Measurements from ENCODE around the gene CLUH.

The CLUH gene

DNA sequence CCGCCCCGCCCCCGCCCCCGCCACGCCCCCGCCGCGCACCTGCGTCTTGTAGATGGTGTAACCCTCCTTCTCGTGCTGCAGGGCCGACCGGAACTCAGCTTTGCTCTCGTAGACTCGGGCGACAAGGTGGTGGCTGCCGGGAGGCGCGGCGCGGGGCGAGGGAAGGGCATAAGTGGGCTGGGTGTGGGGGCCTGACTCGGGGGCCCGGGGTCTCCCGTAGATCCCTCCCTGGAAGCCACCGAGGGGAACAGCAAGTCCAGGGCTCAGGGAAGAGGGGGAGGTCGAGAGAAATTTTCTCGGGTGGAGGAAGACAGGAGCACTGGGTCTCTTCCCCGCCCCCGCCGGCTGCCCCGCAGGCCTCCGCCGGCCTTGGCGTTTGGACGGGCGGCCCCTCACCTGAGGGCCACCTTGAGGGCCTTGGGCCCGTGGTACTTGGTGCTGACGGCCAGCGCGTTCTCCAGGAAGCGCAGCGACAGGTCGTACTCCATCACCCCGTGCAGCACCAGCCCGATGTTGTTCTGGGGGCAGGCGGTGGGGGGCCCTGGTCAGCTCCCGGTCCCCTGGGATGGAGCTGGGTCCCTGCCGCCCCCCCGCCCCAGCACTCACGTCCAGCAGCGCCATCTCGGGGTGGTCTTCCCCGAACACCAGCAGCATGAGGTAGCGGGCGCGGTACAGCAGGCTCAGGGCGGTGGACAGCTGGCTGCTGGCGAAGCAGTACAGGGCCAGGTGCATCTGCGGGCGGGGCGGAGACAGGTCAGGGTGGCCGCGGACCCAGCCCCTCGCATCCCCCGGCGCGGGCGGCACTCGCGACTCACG lies 19.4 kb downstream of the CLUH start:
- Histone ChIP-seq H3K9me3 (ENCODE audit: insufficient read depth, low read depth, low read length) (no peaks in the 10 kb centered on the region), H3K9me2 (replicated peaks; ENCODE audit: low read depth, low read length) (no peaks in the 10 kb centered on the region), H3K9ac (ENCODE audit: low read depth, low read length, poor library complexity, severe bottlenecking) (no peak overlapping the region), H3K27me3 (ENCODE audit: insufficient read depth, low read length, poor library complexity, severe bottlenecking) (no peaks in the 10 kb centered on the region), H3K4me2 (ENCODE audit: low read depth, low read length, poor library complexity, severe bottlenecking) (no peak overlapping the region), H3F3A (ENCODE audit: low read depth) (no peaks in the 10 kb centered on the region), H3K4me1 (ENCODE audit: insufficient read depth, low read length, poor library complexity, severe bottlenecking) (no peaks in the 10 kb centered on the region), H2AFZ (ENCODE audit: low read length) (no peak overlapping the region), H3K4me3 (ENCODE audit: low read length, poor library complexity, severe bottlenecking) (no peak overlapping the region), H4K20me1 (ENCODE audit: insufficient read depth, low read length, poor library complexity, severe bottlenecking) (no peaks in the 10 kb centered on the region), H3K79me2 (ENCODE audit: insufficient read depth, low read length) (no peaks in the 10 kb centered on the region), H3K36me3 (ENCODE audit: insufficient read depth, low read length) (peaks cover 24% of the 10 kb centered on the region; the same call in 1 of the 2 replicates)
- TF ChIP-seq, protein P1, sequence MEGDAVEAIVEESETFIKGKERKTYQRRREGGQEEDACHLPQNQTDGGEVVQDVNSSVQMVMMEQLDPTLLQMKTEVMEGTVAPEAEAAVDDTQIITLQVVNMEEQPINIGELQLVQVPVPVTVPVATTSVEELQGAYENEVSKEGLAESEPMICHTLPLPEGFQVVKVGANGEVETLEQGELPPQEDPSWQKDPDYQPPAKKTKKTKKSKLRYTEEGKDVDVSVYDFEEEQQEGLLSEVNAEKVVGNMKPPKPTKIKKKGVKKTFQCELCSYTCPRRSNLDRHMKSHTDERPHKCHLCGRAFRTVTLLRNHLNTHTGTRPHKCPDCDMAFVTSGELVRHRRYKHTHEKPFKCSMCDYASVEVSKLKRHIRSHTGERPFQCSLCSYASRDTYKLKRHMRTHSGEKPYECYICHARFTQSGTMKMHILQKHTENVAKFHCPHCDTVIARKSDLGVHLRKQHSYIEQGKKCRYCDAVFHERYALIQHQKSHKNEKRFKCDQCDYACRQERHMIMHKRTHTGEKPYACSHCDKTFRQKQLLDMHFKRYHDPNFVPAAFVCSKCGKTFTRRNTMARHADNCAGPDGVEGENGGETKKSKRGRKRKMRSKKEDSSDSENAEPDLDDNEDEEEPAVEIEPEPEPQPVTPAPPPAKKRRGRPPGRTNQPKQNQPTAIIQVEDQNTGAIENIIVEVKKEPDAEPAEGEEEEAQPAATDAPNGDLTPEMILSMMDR (conservative IDR thresholded peaks at IDR 0.05; ENCODE audit: low read length) = no peak
- TF ChIP-seq EZH2phosphoT487 (IDR thresholded peaks at IDR 0.05; ENCODE audit: borderline replicate concordance) = no peak

DNA sequence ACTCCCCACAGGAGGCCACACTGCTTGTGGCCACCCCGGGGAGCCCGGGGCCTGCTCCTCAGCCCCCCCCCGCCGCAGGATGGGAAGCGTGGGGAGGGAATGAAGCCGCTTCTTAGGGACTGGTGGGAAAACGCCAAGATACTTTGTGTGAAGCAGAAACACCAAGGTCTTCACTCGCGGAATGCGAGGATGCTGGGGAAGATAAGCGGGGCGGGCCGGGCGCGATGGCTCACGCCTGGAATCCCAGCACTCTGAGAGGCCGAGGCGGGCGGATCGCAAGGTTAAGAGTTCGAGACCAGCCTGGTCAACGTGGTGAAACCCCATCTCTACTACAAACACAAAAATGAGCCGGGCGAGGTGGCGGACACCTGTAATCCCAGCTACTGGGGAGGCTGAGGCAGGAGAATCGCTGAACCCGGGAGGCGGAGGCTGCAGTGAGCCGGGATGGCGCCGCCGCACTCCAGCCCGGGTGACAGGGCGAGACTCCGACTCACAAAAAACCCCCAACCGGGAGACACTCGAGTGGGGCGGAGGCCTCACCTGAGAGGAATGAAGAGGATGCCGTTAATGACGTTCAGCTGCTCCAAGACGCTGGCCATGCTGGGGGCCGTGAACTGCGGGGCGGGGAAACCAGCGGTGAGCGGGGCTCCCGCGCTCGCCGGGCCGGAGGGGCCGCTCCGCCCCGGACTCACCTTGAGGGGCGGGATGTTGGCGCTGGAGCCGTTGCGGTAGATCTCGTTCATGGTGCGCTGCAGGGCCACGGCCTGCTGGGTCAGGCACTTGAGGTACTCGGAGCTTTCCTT lies 20.3 kb downstream of the CLUH start:
- no peaks in the 10 kb centered on the region for H3K9me2 ChIP-seq (replicated peaks; ENCODE audit: low read depth, low read length)
- H3K4me1 ChIP-seq (ENCODE audit: insufficient read depth, low read length, poor library complexity, severe bottlenecking) = no peaks in the 10 kb centered on the region
- H3K36me3 ChIP-seq (ENCODE audit: insufficient read depth, low read length) = peaks cover 16% of the 10 kb centered on the region; the same call in 1 of the 2 replicates
- no peaks in the 10 kb centered on the region for H4K20me1 ChIP-seq (ENCODE audit: insufficient read depth, low read length, poor library complexity, severe bottlenecking)
- no peaks in the 10 kb centered on the region for H3K9me3 ChIP-seq (ENCODE audit: insufficient read depth, low read depth, low read length)
- no peaks in the 10 kb centered on the region for H3K27me3 ChIP-seq (ENCODE audit: insufficient read depth, low read length, poor library complexity, severe bottlenecking)
- H2AFZ ChIP-seq (ENCODE audit: low read length) = no peak overlapping the region
- H3K9ac ChIP-seq (ENCODE audit: low read depth, low read length, poor library complexity, severe bottlenecking) = no peak overlapping the region
- H3K79me2 ChIP-seq (ENCODE audit: insufficient read depth, low read length) = no peaks in the 10 kb centered on the region
- H3F3A ChIP-seq (ENCODE audit: low read depth) = no peaks in the 10 kb centered on the region
- no peak overlapping the region for H3K4me2 ChIP-seq (ENCODE audit: low read depth, low read length, poor library complexity, severe bottlenecking)
- H3K4me3 ChIP-seq (ENCODE audit: low read length, poor library complexity, severe bottlenecking) = no peak overlapping the region
- TF ChIP-seq, protein P1 (conservative IDR thresholded peaks at IDR 0.05; ENCODE audit: low read length) = no peak
- no peak for TF ChIP-seq EZH2phosphoT487 (IDR thresholded peaks at IDR 0.05; ENCODE audit: borderline replicate concordance)

DNA sequence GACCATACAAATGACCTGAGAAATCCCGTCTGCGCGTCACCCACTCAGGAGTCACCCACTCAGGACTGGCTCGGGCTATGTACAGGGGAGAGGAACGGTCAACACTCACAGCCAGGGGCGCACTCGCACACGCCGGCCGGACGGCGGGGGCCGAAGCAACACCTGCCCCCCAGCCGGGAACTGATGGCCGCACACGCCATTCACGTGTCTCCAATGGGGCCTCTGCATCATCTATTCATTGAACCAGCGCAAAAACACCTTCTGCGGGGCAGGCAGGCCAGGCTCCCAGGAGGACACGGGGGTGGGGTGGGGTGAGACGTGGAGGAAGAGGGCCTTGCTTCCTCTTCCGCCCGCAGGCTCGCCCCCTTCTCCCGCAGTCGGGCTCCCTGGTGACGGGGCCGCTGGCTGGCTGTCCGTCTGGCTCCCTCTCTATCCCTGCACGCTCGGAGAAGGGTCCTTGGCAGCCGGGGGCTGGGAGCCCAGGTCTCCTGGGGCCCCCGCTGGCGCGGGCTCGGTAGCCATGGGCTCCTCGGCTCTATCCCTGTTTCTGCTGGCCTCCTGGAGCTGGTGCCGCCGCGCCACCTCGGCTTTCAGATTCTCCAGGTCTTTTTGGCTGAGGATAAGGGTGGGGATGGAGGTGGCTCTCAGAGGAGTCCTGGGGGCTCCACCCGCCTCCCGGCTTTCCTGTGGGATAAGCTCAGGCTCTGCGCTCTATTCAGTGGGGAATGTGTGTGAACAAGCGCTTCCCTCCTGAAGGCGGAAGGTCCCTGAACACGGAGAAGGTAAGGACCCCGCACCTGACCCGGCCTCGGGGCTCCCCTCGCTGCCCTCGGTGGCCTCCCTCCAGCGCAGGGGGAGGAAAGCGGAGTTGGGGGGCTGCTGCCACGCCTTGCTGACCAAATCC lies 21.1 kb downstream of the CLUH start:
- Histone ChIP-seq H3K9me3 (ENCODE audit: insufficient read depth, low read depth, low read length) (no peaks in the 10 kb centered on the region), H2AFZ (ENCODE audit: low read length) (no peak overlapping the region), H3K27me3 (ENCODE audit: insufficient read depth, low read length, poor library complexity, severe bottlenecking) (no peaks in the 10 kb centered on the region), H3K36me3 (ENCODE audit: insufficient read depth, low read length) (peaks cover 16% of the 10 kb centered on the region; the same call in 1 of the 2 replicates), H3K4me3 (ENCODE audit: low read length, poor library complexity, severe bottlenecking) (no peak overlapping the region), H3F3A (ENCODE audit: low read depth) (no peaks in the 10 kb centered on the region), H4K20me1 (ENCODE audit: insufficient read depth, low read length, poor library complexity, severe bottlenecking) (no peaks in the 10 kb centered on the region), H3K4me1 (ENCODE audit: insufficient read depth, low read length, poor library complexity, severe bottlenecking) (no peaks in the 10 kb centered on the region), H3K4me2 (ENCODE audit: low read depth, low read length, poor library complexity, severe bottlenecking) (no peak overlapping the region), H3K79me2 (ENCODE audit: insufficient read depth, low read length) (no peaks in the 10 kb centered on the region), H3K9me2 (replicated peaks; ENCODE audit: low read depth, low read length) (no peaks in the 10 kb centered on the region), H3K9ac (ENCODE audit: low read depth, low read length, poor library complexity, severe bottlenecking) (no peak overlapping the region)
- TF ChIP-seq EZH2phosphoT487 (IDR thresholded peaks at IDR 0.05; ENCODE audit: borderline replicate concordance) = no peak
- TF ChIP-seq, protein P1 (conservative IDR thresholded peaks at IDR 0.05; ENCODE audit: low read length) = no peak
